ENCODE data around the gene FAM110C.

The FAM110C gene

GRCh38 chr2:45342-46130 lies 769 bp downstream of the FAM110C start:
- TF ChIP-seq ZNF133 (tag by site-specific recombination; IDR thresholded peaks at IDR 0.05) (no peak), KLF10 (tag by site-specific recombination; IDR thresholded peaks at IDR 0.05) (no peak), BCL11B (tag by site-specific recombination; IDR thresholded peaks at IDR 0.05; ENCODE audit: low read depth) (no peak), ZNF555 (tag by site-specific recombination; conservative IDR thresholded peaks at IDR 0.05) (no peak), ZBTB20 (tag by site-specific recombination; IDR thresholded peaks at IDR 0.05) (0 out of 2 replicates have a peak, but pooled peaks have one; percentile 15), ZNF449 (tag by site-specific recombination; IDR thresholded peaks at IDR 0.05) (no peak), FEZF1 (tag by site-specific recombination; IDR thresholded peaks at IDR 0.05) (no peak)
- H3K4me3 ChIP-seq (ENCODE audit: low read depth, low read length), result peak overlapping the region; percentile 63
- ChIA-PET CTCF (no interaction called here), POLR2A (no interaction called here)
- no peaks in the 10 kb centered on the region for H3K9me3 ChIP-seq (ENCODE audit: control insufficient read depth, insufficient read depth, low read depth, low read length)
- no peaks in the 10 kb centered on the region for H3K36me3 ChIP-seq (ENCODE audit: control insufficient read depth in 2 of 2, insufficient read depth in 1 of 2, low read length in 2 of 2)
- 0 out of 2 replicates have a peak, but pooled peaks cover 2% of the 10 kb centered on the region for H3K4me1 ChIP-seq (ENCODE audit: control insufficient read depth, insufficient read depth, low read length)
- H3K27ac ChIP-seq (ENCODE audit: extremely low read depth, low read depth, low read length), result peak overlapping the region; percentile 17; the same call in 1 of the 2 replicates

DNA sequence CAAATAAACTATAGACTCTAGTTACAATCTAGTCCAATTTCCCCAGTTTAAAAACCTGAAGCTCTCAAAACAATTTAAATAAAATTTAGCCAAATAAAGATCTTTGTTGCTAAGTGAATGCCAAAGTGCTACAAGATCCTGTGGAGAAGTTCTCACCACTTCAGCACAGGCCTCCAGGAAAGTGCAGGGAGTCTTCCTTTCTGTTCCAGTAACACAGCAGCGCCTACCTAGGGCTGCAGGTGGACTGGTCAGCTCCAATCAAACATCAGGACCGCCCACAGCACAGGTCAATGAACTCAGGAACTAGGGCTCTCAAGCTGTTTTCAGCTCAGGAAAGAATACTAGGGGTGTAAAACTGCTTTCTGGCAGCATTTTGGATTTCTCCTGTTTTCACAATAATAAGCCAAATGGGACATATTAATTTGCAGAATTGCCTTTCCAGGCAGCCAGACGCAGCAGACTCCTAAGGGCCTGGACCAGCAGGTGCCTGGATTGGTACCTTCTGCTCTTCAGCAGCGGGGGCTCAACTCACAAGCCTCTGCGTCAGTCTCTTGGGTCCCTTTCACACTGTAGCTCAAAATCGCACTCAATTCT lies 1.5 kb downstream of the FAM110C start:
- H3K36me3 ChIP-seq (ENCODE audit: control insufficient read depth in 2 of 2, insufficient read depth in 1 of 2, low read length in 2 of 2), result no peaks in the 10 kb centered on the region
- ChIA-PET POLR2A (no interaction called here), CTCF (interaction anchor here (1.1 kb wide), 1 partner anchor 33 kb away, joined by 3 read pairs; no protein-coding TSS in a partner anchor)
- H3K27ac ChIP-seq (ENCODE audit: extremely low read depth, low read depth, low read length), result no peak overlapping the region
- no peak for TF ChIP-seq ZNF433 (tag by site-specific recombination; IDR thresholded peaks at IDR 0.05; ENCODE audit: low read depth)
- TF ChIP-seq GLI4 (tag by site-specific recombination; IDR thresholded peaks at IDR 0.05), result no peak
- no peak for TF ChIP-seq ZNF791 (tag by site-specific recombination; IDR thresholded peaks at IDR 0.05)
- TF ChIP-seq, protein P1, sequence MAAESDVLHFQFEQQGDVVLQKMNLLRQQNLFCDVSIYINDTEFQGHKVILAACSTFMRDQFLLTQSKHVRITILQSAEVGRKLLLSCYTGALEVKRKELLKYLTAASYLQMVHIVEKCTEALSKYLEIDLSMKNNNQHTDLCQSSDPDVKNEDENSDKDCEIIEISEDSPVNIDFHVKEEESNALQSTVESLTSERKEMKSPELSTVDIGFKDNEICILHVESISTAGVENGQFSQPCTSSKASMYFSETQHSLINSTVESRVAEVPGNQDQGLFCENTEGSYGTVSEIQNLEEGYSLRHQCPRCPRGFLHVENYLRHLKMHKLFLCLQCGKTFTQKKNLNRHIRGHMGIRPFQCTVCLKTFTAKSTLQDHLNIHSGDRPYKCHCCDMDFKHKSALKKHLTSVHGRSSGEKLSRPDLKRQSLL (tag by site-specific recombination; IDR thresholded peaks at IDR 0.05), result no peak
- TF ChIP-seq ZNF449 (tag by site-specific recombination; IDR thresholded peaks at IDR 0.05), result no peak
- no peak for TF ChIP-seq ZNF311 (tag by site-specific recombination; IDR thresholded peaks at IDR 0.05; ENCODE audit: borderline replicate concordance)
- TF ChIP-seq IKZF3 (tag by site-specific recombination; IDR thresholded peaks at IDR 0.05), result no peak
- TF ChIP-seq ZNF76 (tag by site-specific recombination; IDR thresholded peaks at IDR 0.05; ENCODE audit: borderline replicate concordance, low read depth), result no peak
- TF ChIP-seq ZNF148 (tag by site-specific recombination; IDR thresholded peaks at IDR 0.05; ENCODE audit: borderline replicate concordance), result no peak
- no peak for TF ChIP-seq BCL11B (tag by site-specific recombination; IDR thresholded peaks at IDR 0.05; ENCODE audit: low read depth)
- no peak for TF ChIP-seq ZNF488 (tag by site-specific recombination; IDR thresholded peaks at IDR 0.05)
- no peak for TF ChIP-seq KLF8 (tag by site-specific recombination; IDR thresholded peaks at IDR 0.05)
- H3K4me3 ChIP-seq (ENCODE audit: low read depth, low read length), result no peak overlapping the region
- H3K4me1 ChIP-seq (ENCODE audit: control insufficient read depth, insufficient read depth, low read length), result 0 out of 2 replicates have a peak, but pooled peaks cover 2% of the 10 kb centered on the region
- H3K9me3 ChIP-seq (ENCODE audit: control insufficient read depth, insufficient read depth, low read depth, low read length), result no peaks in the 10 kb centered on the region
